OCI-LY3 (cell line): ENCODE data around the gene GH2.

Source experiments
- H2AFZ ChIP-seq: fragments of 200-600, 300-600 bp; shearing (Covaris generic); 2 replicates; pipeline ENCODE4 v1.6.0; 2014; ENCODE audit warnings: antibody characterized with exemption, low read depth, low read length
- H3K27ac ChIP-seq: fragments of 200-600, 300-600 bp; sonication (generic); 2 replicates; pipeline ENCODE4 v1.5.1; 2014; ENCODE audit warnings: mild to moderate bottlenecking, low read length, moderate library complexity, mixed read lengths
- H3K27me3 ChIP-seq: fragments of 200-600, 300-600 bp; sonication (generic); 2 replicates; pipeline ENCODE4 v1.6.1; 2014; ENCODE audit warnings: low read depth, low read length, mixed read lengths
- H3K36me3 ChIP-seq: fragments of 200-600, 300-600 bp; sonication (generic); replicated peaks from 2 replicates; pipeline ENCODE3; 2014; ENCODE audit warnings: low read depth, low read length, mixed read lengths
- H3K4me1 ChIP-seq: fragments of 300-600, 200-600 bp; sonication (generic); 2 replicates; pipeline ENCODE4 v1.6.1; 2014; ENCODE audit warnings: low read length, mixed read lengths
- H3K4me2 ChIP-seq: fragments of 200-600, 300-600 bp; sonication (generic); 2 replicates; pipeline ENCODE4 v1.6.1; 2014; ENCODE audit warnings: low read length, mixed read lengths
- H3K4me3 ChIP-seq: fragments of 300-600, 200-600 bp; sonication (generic); 2 replicates; pipeline ENCODE4 v1.5.1; 2014; ENCODE audit warnings: antibody characterized with exemption, mild to moderate bottlenecking, low read length, moderate library complexity
- H3K79me2 ChIP-seq: fragments of 300-600, 200-600 bp; shearing (Covaris generic); 2 replicates; pipeline ENCODE4 v1.6.1; 2014; ENCODE audit warnings: mild to moderate bottlenecking, low read length, mixed read lengths
- H3K9ac ChIP-seq: fragments of 300-600, 200-600 bp; shearing (Covaris generic); 2 replicates; pipeline ENCODE4 v1.6.0; 2014; ENCODE audit warnings: mild to moderate bottlenecking, low read length, moderate library complexity
- H3K9me3 ChIP-seq: fragments of 200-600, 300-600 bp; shearing (Covaris generic); 2 replicates; pipeline ENCODE4 v1.6.1; 2014; ENCODE audit warnings: low read length, mixed read lengths; ENCODE audit not compliant: insufficient read depth
- H4K20me1 ChIP-seq: fragments of 200-600, 300-600 bp; sonication (generic); 2 replicates; pipeline ENCODE4 v1.6.1; 2016; ENCODE audit warnings: low read length, mixed read lengths; ENCODE audit not compliant: insufficient read depth
- EZH2phosphoT487 ChIP-seq: fragments of 200-600 bp; shearing (Covaris generic); IDR thresholded peaks from 2 replicates; pipeline ENCODE4 v1.6.1; 2018; ENCODE audit warnings: antibody characterized with exemption, mixed run types, low read depth
- TF ChIP-seq, protein P1 (sequence below): fragments of 200-600, 300-600 bp; sonication (generic); IDR thresholded peaks from 2 replicates; pipeline ENCODE4 v1.5.1; 2014; ENCODE audit warnings: antibody characterized with exemption, low read length, low read depth

Gene GH2

GRCh38 chr17:63854709-63855108, 27.0 kb downstream of the GH2 start:
- H3K79me2 ChIP-seq = no peaks in the 10 kb centered on the region
- H3K9me3 ChIP-seq = no peaks in the 10 kb centered on the region
- H3K9ac ChIP-seq = no peak overlapping the region
- TF ChIP-seq, protein P1, sequence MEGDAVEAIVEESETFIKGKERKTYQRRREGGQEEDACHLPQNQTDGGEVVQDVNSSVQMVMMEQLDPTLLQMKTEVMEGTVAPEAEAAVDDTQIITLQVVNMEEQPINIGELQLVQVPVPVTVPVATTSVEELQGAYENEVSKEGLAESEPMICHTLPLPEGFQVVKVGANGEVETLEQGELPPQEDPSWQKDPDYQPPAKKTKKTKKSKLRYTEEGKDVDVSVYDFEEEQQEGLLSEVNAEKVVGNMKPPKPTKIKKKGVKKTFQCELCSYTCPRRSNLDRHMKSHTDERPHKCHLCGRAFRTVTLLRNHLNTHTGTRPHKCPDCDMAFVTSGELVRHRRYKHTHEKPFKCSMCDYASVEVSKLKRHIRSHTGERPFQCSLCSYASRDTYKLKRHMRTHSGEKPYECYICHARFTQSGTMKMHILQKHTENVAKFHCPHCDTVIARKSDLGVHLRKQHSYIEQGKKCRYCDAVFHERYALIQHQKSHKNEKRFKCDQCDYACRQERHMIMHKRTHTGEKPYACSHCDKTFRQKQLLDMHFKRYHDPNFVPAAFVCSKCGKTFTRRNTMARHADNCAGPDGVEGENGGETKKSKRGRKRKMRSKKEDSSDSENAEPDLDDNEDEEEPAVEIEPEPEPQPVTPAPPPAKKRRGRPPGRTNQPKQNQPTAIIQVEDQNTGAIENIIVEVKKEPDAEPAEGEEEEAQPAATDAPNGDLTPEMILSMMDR = no peak
- no peak for TF ChIP-seq EZH2phosphoT487
- H3K4me1 ChIP-seq = no peaks in the 10 kb centered on the region
- peaks cover 13% of the 10 kb centered on the region for H3K27me3 ChIP-seq
- H3K4me3 ChIP-seq = no peak overlapping the region
- no peak overlapping the region for H2AFZ ChIP-seq
- no peaks in the 10 kb centered on the region for H3K36me3 ChIP-seq
- no peaks in the 10 kb centered on the region for H4K20me1 ChIP-seq
- no peak overlapping the region for H3K4me2 ChIP-seq
- no peak overlapping the region for H3K27ac ChIP-seq

DNA sequence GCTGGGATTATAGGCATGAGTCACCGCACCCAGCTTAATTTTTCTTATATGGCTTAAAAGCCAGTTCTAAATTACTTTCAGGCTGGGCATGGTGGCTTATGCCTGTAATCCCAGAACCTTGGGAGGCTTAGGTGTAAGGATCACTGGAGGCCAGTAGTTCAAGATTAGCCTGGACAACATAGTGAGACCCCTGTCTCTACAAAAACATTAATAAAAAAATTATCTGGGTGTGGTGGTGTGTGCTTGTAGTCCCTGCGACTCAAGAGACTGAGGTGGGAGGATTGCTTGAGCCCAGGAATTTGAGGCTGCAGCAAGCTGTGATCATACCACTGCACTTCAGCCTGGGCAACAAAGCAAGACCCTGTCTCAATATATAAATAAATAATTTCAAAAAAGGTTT, 28.5 kb downstream of the GH2 start:
- Histone ChIP-seq H3K4me2 (no peak overlapping the region), H3K9me3 (no peaks in the 10 kb centered on the region), H3K27ac (no peak overlapping the region), H2AFZ (no peak overlapping the region), H3K27me3 (peaks cover 9% of the 10 kb centered on the region), H3K4me1 (no peaks in the 10 kb centered on the region), H3K4me3 (no peak overlapping the region), H3K9ac (no peak overlapping the region), H3K36me3 (no peaks in the 10 kb centered on the region), H3K79me2 (no peaks in the 10 kb centered on the region), H4K20me1 (no peaks in the 10 kb centered on the region)
- TF ChIP-seq, protein P1 = no peak
- no peak for TF ChIP-seq EZH2phosphoT487

GRCh38 chr17:63850401-63850800, 31.3 kb downstream of the GH2 start:
- H2AFZ ChIP-seq = no peak overlapping the region
- no peaks in the 10 kb centered on the region for H3K4me1 ChIP-seq
- no peak for TF ChIP-seq EZH2phosphoT487
- TF ChIP-seq, protein P1 = no peak
- no peaks in the 10 kb centered on the region for H4K20me1 ChIP-seq
- H3K79me2 ChIP-seq = no peaks in the 10 kb centered on the region
- no peak overlapping the region for H3K4me3 ChIP-seq
- peaks cover 9% of the 10 kb centered on the region for H3K27me3 ChIP-seq
- no peak overlapping the region for H3K4me2 ChIP-seq
- H3K27ac ChIP-seq = no peak overlapping the region
- H3K9me3 ChIP-seq = no peaks in the 10 kb centered on the region
- no peak overlapping the region for H3K9ac ChIP-seq
- H3K36me3 ChIP-seq = no peaks in the 10 kb centered on the region

DNA sequence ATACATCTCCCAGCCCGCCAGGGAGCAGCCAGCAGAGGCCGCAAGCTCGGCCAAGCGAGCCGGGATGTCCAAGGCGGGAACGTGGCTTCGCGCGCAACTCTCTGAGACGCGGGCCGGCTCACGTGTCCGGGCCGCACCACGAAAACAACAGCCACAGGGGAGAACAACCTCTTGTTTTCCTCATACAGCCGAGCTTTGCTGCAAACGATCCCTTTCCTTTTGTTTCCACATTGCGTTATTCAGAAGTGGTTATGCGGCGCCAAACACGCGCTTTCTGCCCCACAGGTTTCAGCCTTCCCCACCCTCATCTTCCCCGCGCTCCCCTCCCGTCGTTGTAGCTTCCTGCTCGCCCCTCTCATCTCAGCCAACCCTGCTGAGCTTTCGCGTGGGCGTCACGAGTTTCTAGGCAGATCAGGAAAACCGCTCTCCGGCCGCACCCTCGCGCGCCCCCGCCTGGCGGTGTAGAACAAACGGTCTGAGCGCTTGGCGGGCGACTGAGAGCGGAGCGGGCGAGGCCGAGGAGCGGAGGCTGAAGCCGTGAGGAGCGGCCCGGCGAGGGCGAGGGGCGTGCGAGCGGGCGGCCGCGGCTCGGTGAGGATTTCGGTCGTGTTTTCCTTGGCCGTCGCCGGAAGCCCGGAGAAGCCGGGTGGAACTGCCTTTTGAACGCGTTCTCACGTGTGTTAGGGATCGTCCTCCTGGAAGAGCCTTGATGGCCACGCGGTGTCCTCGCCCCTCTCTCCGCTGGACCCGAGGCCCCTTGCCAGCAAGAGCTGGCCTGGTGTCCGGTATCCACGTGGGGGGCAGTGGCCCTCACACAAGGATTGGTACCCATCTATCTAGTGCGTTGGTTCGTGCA, 32.7 kb downstream of the GH2 start:
- Histone ChIP-seq H3K9ac (no peak overlapping the region), H3K27ac (no peak overlapping the region), H3K4me2 (no peak overlapping the region), H3K4me3 (no peak overlapping the region), H3K9me3 (no peaks in the 10 kb centered on the region), H3K4me1 (no peaks in the 10 kb centered on the region), H2AFZ (no peak overlapping the region), H3K27me3 (0 out of 2 replicates have a peak, but pooled peaks cover 4% of the 10 kb centered on the region), H3K79me2 (no peaks in the 10 kb centered on the region), H4K20me1 (no peaks in the 10 kb centered on the region), H3K36me3 (no peaks in the 10 kb centered on the region)
- no peak for TF ChIP-seq EZH2phosphoT487
- TF ChIP-seq, protein P1 = no peak
